GM18508 (cell line): ENCODE results near the gene CD99.

ENCODE experiments used
- ATAC-seq: cut with Tn5 transposase; IDR thresholded peaks from one replicate; pipeline ENCODE4 v1.9.1; 2021; ENCODE audit warnings: moderate number of reproducible peaks; ENCODE audit not compliant: insufficient read depth, unreplicated experiment

CD99 gene

GRCh38 chrX:2690856-2691542, at the start of gene CD99:
Gene CD99, plus strand, starts transcription at chrX:2691295. Its CDS starts 66 bp downstream, at chrX:2691361.
- peak; percentile 52 for ATAC-seq

GRCh38 chrX:2642146-2642545, 48.9 kb upstream of the CD99 start:
- ATAC-seq: no peak

- no peak for ATAC-seq
Observed at GRCh38 chrX:2642791-2643190, 48.3 kb upstream of the CD99 start.

- no peak for ATAC-seq
Observed at GRCh38 chrX:2643880-2644279, 47.2 kb upstream of the CD99 start.

GRCh38 chrX:2645563-2645962, 45.5 kb upstream of the CD99 start:
- ATAC-seq: no peak

- no peak for ATAC-seq
Observed at GRCh38 chrX:2647627-2648026, 43.5 kb upstream of the CD99 start.

GRCh38 chrX:2650037-2650436, 41.1 kb upstream of the CD99 start:
- no peak for ATAC-seq

GRCh38 chrX:2650865-2651264, 40.2 kb upstream of the CD99 start:
- no peak for ATAC-seq

GRCh38 chrX:2652106-2652505, 39.0 kb upstream of the CD99 start:
- no peak for ATAC-seq

- no peak for ATAC-seq
Observed at GRCh38 chrX:2654436-2655340, 36.4 kb upstream of the CD99 start.

GRCh38 chrX:2656257-2656836, 34.7 kb upstream of the CD99 start:
- no peak for ATAC-seq

- ATAC-seq: no peak
Observed at GRCh38 chrX:2657532-2658113, 33.5 kb upstream of the CD99 start.

- ATAC-seq: no peak
Observed at GRCh38 chrX:2658585-2659292, 32.4 kb upstream of the CD99 start.

GRCh38 chrX:2662586-2662985, 28.5 kb upstream of the CD99 start:
- ATAC-seq: no peak

GRCh38 chrX:2664502-2664901, 26.6 kb upstream of the CD99 start:
- no peak for ATAC-seq

GRCh38 chrX:2665387-2666304, 25.4 kb upstream of the CD99 start:
- ATAC-seq: no peak

- no peak for ATAC-seq
Observed at GRCh38 chrX:2666491-2666890, 24.6 kb upstream of the CD99 start.

- ATAC-seq: no peak
Observed at GRCh38 chrX:2670978-2671377, 20.1 kb upstream of the CD99 start.

GRCh38 chrX:2672084-2672483, 19.0 kb upstream of the CD99 start:
- no peak for ATAC-seq
